NCI-H2227 (cell line): ENCODE results near the gene TNFRSF6B.
A peak's percentile ranks its signal among the peaks of the same experiment; 100 is the strongest.
"Not testable (repeated sequence)": the region's sequence is repeated elsewhere in the genome, so short reads cannot be mapped to it uniquely, and the experiment has no call there.

Source experiments
- DNase-seq: peaks from one replicate; lab custom pipeline; 2025; ENCODE audit not compliant: unreplicated experiment; lab: John Stamatoyannopoulos, UW

TNFRSF6B gene

GRCh38 chr20:63706852-63707557 is 10.6 kb downstream of the TNFRSF6B start:
- peak; percentile 49 for DNase-seq

DNA sequence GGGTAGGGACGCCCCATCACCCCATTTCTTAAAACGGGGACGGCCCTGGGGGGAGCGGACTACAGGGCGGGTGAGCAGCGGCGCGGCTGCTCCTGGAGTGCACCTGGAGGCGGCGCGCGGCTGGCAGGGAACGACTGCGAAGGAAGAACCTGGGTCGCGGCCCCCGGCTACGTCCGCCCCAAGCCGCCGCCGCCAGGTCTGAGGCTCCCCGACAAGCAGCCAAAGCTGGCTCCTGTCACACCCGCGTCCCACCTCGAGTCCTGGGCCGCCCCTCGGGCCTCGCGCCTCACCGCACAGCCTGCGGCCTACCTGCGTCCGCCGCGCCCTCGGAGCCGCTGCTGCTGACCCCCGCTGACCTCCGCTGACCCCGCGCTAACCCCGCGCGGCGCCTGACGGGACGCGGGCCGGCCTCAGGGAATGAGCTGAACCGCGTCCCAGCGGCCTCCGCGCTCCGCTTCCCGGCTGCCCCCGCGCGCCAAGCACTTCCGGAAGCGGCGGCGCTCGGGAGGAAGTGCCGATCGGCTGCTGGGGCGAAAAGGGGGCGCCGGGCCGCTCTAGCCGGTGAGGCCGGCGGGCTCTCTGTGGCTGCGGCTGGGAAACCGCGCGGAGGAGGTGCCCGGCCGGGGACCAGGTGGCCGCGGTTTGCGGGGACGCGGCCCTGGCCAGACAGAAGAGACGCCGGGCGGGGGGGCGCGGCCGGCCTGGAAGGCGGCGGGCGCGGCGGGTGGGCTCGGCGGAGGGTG is 11.3 kb downstream of the TNFRSF6B start, which contains the start of the genes ARFRP1 and ZGPAT:
TSS of gene ARFRP1 (minus strand) at position 419 of the 743 bp plus-strand sequence. CDS start 885 bp downstream, outside the sequence.
TSS of gene ZGPAT (plus strand) at position 482 of the 743 bp plus-strand sequence. CDS start 542 bp downstream, outside the sequence.
- DNase-seq: peak; percentile 94

GRCh38 chr20:63708301-63709148 is 12.1 kb downstream of the TNFRSF6B start:
- DNase-seq: peak; percentile 71

- DNase-seq: no peak
Measured at GRCh38 chr20:63709149-63709527, 12.7 kb downstream of the TNFRSF6B start.

GRCh38 chr20:63711085-63711645 is 14.7 kb downstream of the TNFRSF6B start:
- DNase-seq: no peak

DNA sequence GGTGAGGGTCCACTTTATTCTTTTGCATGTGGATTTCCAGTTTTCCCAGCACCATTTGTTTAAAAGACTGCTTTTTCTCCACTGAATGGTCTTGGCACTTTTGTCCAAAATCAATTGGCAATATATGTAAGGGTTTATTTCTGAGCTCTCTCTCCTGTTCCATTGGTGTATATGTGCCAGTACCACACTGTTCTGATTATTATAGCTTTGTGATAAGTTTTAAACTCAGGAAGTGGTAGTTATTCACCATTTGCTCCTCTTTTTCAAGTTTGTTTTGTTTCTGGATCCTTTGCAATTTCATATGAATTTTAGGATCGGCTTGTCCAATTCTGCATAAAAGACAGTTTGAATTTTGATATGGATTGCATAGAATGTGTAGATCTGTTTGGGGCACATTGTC is 15.7 kb downstream of the TNFRSF6B start:
- no peak for DNase-seq

GRCh38 chr20:63714858-63715257 is 18.4 kb downstream of the TNFRSF6B start:
- no peak for DNase-seq

DNA sequence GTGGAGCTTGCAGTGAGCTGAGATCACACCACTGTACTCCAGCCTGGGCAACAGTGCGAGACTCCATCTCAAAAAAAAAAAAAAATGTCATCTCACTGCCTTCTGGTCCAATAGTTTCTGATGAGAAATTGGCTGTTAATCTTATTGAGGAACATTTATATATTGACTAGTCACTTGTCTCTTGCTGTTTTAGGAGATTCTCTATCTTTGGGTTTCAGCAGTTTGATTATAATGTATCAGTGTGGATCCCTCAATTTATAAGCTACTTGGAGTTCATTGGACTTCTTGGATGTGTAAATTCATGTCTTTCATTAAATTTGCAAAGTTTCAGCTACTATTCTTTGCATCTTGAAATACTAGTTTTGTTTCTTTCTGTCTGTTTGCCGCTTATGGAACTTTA is 22.5 kb downstream of the TNFRSF6B start:
- no peak for DNase-seq

GRCh38 chr20:63722967-63723622 is 26.6 kb downstream of the TNFRSF6B start:
- DNase-seq: not testable (repeated sequence)

DNA sequence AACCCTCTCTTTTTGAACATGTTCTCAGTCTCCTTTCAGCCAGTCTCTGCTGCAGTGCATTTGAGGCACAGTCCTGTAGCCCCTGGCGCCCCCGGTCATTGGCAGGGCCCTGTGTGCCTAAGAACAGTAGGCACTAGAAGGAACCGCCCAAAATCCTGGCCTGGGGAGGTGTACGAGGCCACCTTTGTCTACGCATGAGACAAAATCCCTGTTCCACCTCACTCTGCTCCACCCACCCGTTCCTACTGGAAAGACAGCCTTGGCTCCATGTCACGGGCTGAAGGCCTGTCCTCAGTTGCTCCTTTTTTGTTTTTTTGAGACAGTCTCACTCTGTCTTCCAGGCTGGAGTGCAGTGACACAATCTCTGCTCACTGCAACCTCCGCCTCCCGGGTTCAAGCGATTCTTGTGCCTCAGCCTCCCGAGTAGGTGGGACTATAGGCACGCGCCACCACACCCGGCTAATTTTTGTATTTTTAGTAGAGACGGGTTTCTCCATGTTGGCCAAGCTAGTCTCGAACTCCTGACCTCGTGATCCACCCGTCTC is 33.8 kb downstream of the TNFRSF6B start:
- not testable (repeated sequence) for DNase-seq

DNA sequence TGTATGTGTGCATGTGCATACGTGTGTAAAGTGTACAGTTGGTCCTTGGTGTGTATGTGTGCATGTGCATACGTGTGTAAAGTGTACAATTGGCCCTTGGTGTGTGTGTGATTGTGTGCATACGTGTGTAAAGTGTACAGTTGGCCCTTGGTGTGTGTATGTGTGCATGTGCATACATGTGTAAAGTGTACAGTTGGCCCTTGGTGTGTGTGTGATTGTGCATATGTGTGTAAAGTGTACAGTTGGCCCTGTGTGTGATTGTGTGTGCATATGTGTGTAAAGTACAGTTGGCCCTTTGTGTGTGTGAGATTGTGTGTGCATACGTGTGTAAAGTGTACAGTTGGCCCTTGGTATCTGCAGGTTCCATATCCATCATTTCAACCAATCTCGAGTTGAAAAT is 35.0 kb downstream of the TNFRSF6B start:
- no peak for DNase-seq

DNA sequence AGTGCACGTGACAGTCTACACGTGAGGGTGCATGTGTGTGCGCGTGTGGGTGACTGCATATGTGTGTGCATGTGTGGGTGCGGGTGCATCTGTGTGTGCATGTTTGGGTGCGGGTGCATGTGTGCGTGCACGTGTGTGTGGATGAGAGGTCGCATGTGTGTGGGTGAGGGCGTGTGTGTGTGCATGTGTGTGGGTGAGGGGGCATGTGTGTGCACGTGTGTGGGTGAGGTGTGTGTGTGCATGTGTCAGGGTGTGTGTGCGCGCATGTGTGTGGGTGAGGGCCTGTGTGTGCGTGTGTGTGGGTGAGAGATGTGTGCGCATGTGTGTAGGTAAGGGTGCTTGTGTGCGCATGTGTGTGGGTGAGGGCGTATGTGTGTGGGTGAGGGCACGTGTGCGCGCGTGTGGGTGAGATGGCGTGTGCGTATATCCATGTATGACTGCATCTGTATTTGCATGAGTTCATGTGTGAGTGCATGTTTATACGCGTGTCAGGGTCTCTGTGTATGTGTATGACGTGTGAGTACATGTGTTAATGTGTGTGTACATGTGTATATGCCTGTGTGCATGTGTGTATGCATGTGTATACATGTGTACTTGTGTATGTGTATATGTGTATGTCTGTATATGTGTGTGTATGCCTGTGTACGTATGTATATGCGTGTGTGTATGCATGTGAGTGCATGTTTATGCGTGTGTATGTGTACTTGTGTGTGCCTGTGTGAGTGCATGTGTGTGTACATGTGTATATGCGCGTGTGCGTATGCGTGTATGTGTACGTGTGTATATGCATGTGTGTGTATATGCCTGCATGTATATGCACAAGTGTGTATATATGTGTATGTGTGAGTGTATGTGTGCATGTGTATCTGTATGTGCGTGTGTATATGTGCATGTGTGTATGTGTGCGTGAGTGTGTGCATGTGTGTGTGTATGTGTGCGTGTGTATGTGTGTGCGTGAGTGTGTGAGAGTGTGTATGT is 36.0 kb downstream of the TNFRSF6B start:
- DNase-seq: no peak

GRCh38 chr20:63733117-63733516 is 36.7 kb downstream of the TNFRSF6B start:
- no peak for DNase-seq

GRCh38 chr20:63733579-63734081 is 37.2 kb downstream of the TNFRSF6B start:
- DNase-seq: no peak

DNA sequence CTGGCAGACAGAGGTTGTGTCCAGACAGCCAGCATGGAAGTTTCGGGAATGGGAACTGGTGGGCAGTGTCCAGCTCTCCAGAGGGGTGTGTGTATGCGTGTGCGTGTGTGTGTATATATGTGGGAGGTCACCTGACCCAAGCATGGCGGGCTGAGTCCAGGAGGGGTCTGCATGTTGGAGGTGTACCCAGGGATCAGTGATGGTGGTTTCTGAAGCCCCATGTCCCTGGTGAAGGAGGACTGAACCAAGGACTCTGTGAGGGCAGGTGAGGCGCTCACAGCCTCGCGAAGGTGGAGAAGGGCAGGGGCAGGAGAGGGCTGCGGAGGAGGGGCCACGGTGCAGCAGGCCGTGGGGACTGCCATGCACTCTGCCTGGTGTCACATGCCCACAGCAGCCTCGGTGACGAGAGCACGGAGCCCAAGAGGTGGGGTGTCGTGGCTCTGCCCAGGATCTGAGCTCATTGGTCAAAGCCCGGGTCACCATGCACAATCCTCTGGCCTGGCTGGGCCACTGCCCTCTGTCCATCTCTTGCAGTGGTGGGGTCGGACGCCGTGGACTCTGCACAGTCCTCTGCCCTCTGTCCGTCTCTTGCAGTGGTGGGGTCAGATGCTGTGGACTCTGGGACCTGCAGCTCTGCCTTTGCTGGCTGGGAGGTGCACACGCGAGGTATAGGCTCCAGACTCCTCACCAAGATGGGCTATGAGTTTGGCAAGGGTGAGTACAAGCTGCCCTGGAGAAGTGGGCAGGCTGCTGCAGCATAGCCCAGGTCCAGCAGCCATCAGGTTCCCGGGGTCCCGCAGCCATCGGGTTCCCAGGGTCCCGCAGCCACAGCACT is 37.9 kb downstream of the TNFRSF6B start:
- no peak for DNase-seq

GRCh38 chr20:63734946-63735858 is 38.8 kb downstream of the TNFRSF6B start:
- no peak for DNase-seq
